Tibial nerve (tissue), 3 donors: Measurements from ENCODE around the gene SPNS1.

ENCODE experiments used
- CTCF ChIP-seq, 5 experiments: fragments of 200-600 bp in 3 of 5; fragments of 450-650 bp in 2 of 5; sonication (generic) in 3 of 5; IDR thresholded peaks; one replicate each; pipeline ENCODE4 v1.5.1; 2016 to 2019; ENCODE audit warnings: antibody characterized with exemption in 5 of 5, mild to moderate bottlenecking in 3 of 5, moderate library complexity in 2 of 5
- POLR2A ChIP-seq, 2 donors: fragments of 450-650 bp; IDR thresholded peaks; one replicate each; pipeline ENCODE4 v1.6.1; 2017; ENCODE audit warnings: antibody characterized with exemption in 2 of 2, mild to moderate bottlenecking in 2 of 2, moderate library complexity in 2 of 2

- TF ChIP-seq CTCF (IDR thresholded peaks at IDR 0.05) (no peak), POLR2A (IDR thresholded peaks at IDR 0.05) (no peak)
Measured at GRCh38 chr16:28985211-28986041, 10.8 kb downstream of the SPNS1 start.
